GM19372 (cell line): ENCODE results near the gene PRDM1.

Source experiments
- ATAC-seq: cut with Tn5 transposase; IDR thresholded peaks from one replicate; pipeline ENCODE4 v1.9.1; 2021; ENCODE audit warnings: mild to moderate bottlenecking, low read depth, moderate library complexity; ENCODE audit not compliant: unreplicated experiment

PRDM1 gene

DNA sequence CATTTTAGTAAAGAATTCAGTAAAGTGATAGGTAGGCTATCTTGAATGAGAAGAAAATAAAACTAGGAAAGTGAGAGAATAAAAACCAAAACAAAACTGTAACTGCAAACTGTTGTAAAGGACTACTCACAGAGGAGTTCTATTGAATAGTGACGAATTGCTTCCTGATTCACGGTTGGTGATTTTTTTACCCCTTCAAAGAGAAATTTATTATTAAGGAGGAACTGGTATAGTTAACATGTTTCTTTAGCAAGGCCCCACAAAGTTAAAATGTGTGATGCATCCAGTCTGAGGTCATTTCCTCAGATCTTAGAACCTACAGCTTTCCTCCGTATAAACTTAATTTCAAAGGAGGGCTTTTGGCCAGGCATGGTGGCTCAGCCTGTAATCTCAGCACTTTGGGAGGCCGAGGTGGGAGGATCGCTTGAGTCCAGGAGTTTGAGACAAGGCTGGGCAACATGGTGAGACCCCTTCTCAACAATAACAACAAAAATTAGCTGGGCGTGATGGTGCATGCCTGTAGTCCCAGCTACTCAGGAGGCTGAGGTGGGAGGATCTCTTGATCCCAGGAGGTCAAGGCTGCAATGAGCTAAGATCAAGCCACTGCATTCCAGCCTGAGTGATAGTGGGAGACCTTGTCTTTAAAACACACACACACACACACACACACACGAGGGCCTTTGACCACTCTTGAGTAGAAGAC, 8.3 kb downstream of the PRDM1 start:
- ATAC-seq = no peak

DNA sequence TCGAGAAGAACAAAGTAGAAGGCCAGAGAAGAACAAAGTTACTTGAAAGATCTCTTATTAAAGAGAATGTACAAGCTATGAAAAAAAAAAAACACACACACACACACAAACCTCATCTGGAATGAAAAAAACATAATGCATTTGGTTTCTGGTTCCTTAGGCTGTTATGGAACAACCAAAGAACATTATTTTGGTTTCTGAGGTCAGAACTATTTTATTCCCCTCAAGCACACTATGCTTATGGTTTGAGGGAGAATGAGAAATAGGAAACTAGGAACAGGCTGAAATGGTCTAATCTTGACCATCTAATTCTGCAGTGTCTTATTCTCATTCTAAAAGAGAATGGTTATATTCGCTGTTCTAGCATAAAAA, 8.8 kb downstream of the PRDM1 start:
- ATAC-seq = no peak

DNA sequence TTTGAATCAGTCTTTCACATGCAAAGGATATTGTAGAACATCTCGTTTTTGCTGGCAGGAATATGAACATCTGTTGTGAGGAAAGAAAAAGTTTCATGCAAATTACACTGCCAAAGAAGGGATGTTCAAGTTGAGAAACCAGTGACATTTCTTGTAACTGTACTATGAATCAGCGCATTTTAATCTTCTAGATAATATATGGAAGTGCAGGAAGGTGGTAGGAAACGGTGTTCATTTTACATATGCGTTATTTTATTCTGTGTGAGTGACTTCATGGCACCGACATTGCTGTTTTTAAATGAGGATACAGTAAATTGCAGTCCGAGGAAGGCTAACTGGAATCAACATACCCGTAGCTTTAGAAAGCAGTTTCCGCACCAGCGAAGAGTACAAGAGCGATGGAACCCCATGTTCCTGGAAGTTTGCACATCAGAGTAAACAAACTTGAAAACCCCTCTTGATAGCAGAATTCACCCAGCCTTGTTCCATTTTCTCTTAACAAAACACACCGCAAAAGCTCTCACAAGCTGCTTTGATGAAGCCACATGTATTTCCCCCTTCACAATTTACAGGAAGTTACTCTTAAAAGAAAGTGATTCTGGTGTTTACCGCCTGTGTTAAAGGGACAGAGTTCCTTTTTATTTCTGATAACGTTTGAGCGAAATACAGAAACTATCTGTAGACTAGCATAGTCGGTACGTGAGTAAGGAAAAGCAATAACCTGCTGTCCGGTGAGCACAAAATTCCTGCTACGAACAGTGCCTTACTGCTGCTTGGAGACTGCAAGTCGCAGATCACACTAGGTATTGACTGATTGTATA, 11.5 kb downstream of the PRDM1 start:
- peak; percentile 52 for ATAC-seq

DNA sequence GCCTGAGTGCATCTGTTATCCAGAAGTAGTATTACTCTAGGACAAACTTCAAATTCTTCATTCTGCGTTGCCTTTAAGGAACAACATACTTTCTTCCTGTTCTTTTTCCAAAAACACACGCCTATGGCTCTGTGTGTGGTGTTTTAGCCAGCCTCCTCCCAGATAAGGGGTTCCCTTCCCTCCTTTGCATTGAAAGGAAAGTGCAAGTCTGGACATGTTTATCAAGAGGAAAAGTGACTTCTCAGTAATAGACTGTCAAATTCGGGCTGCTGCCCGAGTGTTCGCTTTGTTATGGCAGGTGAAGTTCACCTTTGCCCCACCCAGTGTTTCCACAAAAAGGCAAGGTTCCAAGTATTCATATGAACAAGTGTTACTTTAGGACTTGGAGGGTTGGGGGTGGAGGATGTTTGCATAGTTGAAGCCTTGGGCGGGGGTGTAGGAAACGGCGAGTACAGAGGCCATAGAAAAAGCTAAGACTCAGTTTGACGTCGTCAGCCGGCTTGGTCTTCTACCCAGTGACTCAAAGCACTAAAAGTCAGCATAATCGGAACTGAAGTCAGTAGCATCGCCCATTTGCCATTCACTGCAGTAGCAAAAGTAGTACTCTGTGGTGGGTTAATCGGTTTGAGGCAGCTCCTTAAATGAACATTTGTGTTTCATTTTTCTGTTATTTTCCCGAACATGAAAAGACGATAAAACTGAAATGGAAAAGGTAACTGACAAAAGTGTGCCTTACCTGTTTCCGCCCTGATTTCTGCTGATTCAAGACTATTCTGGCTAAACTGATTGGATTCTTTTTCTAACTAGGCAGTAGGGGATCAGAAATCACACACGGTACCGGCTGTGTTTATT, 12.5 kb downstream of the PRDM1 start:
- ATAC-seq = peak; percentile 41

DNA sequence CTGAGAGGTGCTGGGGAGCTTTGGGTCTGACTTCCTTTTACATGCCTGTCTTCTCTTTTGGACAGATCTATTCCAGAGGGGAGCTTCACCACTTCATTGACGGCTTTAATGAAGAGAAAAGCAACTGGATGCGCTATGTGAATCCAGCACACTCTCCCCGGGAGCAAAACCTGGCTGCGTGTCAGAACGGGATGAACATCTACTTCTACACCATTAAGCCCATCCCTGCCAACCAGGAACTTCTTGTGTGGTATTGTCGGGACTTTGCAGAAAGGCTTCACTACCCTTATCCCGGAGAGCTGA, 13.1 kb downstream of the PRDM1 start:
- no peak for ATAC-seq

DNA sequence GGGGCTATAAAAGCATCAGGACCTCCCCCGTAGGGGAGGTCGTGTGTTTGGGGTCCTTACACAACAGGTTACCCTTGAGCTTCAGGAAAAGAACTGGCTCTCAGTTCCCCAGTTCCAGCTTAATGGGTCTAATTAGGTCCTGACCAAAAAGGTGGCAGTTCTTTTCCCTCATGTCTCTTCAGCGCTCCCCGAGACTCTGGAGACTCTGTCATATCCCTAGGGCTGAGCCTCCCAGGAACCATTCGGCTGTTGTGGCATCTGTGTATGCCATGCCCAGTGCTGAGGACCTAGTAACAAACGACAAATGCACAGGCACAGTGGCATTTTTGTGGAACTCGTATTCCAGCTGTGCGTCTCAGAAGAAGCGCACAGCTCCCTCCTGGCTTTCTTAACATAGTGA, 14.6 kb downstream of the PRDM1 start:
- ATAC-seq = no peak

DNA sequence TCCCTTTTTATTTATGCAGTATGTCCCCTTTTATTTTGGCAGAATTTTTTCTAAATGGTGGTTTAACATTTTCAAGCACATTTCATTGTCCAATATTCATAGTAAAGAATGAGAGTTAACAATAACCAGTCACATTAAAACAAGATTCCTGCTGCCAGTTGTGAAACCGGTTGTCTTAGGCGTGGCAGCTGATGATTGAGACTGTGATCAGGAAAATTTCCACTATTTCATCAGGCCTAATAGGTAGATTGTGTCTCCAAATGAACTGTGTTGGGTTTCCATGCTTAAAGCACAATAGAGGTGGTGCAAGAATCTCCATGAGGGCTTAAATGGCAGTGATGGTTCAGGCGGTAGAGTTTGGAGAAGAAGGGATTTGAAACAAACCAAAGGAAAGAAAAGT, 15.3 kb downstream of the PRDM1 start:
- ATAC-seq = no peak

DNA sequence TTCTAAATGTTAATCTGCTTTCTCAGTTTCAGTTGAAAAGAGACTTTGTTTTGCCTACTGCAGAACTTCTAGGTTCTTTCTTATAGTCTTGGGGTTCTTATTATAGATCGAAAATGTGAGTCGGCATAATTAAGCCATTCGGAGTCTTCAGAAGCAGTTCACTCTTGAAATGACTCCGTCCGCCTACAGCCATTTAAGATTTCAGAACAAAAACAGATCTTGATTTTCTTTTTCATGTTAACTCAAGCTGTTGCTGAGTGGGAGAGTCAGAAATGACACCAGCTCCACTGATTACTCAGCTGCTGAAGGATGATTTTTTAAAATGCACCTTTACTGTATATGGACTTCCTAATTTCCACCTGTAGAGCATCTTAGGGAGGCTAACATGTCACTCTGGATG, 15.9 kb downstream of the PRDM1 start:
- peak; percentile 48 for ATAC-seq

DNA sequence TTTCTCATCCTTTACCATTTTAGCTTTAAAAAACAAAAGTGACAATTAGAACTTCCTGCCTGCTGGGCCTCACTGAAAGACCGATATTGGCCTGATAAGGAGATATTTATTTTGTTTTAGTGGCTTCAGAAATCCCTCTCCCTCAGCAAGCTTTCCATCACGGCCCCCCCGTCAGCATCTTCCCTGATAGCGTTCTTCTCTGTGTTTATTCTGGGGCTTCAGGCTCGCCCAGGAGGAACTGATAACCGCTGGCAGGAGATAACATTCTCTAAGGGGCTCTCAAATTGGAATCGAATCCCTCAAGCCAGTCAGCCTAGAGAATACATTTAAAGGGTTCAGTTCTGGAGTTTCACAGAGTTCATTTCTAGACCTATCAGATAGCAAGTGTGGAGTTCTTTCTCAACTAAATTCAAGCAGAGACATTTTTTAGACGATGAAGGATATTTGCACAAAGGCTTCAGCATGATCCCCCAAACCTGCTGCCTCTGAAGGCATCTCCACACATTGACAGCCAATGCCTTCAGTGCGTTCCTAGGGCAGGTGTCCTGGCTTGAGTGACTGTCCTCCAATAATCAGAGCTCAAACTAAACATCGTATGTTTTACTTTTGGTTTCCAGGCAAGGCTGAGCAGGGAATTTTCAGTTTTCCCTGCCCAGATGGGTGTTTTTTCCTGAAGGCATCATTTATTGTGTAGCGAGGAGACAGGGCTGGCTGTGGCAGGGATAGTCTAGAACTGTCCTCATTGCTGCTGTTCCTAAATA, 17.0 kb downstream of the PRDM1 start:
- no peak for ATAC-seq

DNA sequence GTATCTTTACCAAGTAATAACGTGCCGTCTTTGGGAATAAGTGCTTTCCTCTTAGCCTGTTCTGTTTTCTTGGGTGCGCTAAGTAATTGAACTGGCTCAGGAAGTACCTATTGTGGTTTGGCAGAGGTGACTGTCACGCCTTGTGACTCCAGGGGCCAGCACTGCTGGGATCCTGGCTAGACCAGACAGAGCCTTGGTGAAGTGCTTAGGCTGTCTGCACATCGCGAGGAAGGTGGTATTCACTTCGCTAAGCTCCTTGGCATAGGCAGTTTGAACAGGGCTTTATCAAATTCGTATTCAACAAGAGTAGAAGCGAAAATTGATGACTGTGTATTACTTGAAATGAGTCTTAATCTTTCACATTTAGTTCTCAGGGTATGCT, 17.6 kb downstream of the PRDM1 start:
- ATAC-seq = no peak

DNA sequence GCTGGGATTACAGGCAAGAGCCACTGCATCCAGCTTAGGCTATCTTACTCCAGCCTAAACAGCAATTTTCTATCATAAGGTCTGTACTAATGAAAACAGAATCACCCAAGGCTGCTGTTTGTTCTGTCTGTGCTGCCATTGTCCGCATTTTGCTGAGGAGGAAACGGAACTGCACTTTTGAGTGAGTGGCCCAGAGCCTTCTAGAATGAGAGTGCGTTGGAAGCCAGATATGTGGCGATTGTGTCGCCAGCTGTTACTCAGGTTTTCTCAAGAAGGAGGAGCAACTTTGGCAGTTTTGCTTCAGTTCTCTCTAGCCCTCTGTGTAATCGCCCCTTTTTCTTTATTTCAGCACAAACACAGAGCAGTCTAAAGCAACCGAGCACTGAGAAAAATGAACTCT, 18.3 kb downstream of the PRDM1 start:
- no peak for ATAC-seq

DNA sequence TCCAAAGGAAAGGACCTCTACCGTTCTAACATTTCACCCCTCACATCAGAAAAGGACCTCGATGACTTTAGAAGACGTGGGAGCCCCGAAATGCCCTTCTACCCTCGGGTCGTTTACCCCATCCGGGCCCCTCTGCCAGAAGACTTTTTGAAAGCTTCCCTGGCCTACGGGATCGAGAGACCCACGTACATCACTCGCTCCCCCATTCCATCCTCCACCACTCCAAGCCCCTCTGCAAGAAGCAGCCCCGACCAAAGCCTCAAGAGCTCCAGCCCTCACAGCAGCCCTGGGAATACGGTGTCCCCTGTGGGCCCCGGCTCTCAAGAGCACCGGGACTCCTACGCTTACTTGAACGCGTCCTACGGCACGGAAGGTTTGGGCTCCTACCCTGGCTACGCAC, 18.8 kb downstream of the PRDM1 start:
- no peak for ATAC-seq

DNA sequence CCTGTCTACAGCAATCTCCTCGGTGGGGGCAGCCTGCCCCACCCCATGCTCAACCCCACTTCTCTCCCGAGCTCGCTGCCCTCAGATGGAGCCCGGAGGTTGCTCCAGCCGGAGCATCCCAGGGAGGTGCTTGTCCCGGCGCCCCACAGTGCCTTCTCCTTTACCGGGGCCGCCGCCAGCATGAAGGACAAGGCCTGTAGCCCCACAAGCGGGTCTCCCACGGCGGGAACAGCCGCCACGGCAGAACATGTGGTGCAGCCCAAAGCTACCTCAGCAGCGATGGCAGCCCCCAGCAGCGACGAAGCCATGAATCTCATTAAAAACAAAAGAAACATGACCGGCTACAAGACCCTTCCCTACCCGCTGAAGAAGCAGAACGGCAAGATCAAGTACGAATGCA, 19.4 kb downstream of the PRDM1 start:
- no peak for ATAC-seq

DNA sequence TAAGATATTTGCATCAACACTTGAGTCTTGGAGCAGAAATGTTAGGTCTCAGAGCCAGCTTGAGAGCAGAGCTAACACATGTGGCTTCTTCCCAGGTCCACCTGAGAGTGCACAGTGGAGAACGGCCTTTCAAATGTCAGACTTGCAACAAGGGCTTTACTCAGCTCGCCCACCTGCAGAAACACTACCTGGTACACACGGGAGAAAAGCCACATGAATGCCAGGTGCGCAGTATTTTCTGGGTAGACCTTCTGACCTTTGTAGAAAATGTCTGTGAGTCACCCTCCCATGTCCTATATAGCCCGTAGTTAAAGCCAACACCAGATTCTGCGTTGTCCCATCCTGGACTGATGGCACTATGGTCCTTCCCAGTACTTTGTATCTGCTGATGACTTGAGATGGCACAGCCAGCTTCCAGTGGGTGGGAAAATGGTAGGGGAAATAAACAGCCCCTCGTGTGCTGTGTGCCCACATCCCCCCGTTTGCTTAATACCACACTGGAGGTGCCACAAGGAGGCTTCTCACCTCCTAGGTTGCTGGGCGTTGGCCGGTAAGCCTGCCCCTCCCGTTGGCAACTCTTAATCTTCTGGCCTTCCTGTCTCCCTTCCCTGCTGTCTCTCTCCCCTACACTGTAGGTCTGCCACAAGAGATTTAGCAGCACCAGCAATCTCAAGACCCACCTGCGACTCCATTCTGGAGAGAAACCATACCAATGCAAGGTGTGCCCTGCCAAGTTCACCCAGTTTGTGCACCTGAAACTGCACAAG, 20.3 kb downstream of the PRDM1 start:
- no peak for ATAC-seq

DNA sequence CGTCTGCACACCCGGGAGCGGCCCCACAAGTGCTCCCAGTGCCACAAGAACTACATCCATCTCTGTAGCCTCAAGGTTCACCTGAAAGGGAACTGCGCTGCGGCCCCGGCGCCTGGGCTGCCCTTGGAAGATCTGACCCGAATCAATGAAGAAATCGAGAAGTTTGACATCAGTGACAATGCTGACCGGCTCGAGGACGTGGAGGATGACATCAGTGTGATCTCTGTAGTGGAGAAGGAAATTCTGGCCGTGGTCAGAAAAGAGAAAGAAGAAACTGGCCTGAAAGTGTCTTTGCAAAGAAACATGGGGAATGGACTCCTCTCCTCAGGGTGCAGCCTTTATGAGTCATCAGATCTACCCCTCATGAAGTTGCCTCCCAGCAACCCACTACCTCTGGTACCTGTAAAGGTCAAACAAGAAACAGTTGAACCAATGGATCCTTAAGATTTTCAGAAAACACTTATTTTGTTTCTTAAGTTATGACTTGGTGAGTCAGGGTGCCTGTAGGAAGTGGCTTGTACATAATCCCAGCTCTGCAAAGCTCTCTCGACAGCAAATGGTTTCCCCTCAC, 21.0 kb downstream of the PRDM1 start:
- ATAC-seq = no peak

DNA sequence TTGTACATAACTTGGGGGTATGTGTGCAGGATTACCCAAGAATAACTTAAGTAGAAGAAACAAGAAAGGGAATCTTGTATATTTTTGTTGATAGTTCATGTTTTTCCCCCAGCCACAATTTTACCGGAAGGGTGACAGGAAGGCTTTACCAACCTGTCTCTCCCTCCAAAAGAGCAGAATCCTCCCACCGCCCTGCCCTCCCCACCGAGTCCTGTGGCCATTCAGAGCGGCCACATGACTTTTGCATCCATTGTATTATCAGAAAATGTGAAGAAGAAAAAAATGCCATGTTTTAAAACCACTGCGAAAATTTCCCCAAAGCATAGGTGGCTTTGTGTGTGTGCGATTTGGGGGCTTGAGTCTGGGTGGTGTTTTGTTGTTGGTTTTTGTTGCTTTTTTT, 22.0 kb downstream of the PRDM1 start:
- no peak for ATAC-seq

DNA sequence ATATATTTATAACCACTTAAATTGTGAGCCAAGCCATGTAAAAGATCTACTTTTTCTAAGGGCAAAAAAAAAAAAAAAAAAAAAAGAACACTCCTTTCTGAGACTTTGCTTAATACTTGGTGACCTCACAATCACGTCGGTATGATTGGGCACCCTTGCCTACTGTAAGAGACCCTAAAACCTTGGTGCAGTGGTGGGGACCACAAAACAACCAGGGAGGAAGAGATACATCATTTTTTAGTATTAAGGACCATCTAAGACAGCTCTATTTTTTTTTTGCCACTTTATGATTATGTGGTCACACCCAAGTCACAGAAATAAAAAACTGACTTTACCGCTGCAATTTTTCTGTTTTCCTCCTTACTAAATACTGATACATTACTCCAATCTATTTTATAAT, 22.9 kb downstream of the PRDM1 start:
- no peak for ATAC-seq

DNA sequence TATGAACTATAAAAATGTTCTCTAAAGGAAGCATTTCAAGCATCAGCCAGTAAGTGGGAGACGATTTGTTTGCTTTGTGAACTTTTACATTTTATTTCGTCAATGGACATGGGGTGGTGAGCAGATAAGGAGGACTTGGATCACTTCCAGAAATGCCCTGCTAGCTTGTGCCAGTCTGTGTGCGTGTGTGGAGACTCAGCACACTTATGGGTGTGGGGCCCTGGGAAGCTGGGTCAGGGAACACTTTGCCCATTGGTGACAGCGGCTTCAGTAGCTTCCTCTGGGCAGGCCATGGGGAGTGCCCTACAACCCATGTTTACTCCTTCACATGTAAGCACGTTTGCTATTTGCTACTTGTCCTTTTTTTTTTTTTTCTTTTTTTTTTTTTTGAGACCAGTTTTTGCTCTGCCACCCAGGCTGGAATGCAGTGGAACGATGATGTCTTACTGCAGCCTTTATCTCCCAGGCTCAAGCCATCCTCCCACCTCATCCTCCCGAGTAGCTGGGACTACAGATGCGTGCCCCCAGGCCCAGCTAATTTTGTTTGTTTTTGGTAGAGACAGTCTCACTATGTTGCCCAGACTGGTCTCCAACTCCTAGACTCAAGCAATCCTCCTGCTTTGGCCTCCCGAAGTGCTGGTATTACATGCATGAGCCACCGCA, 24.2 kb downstream of the PRDM1 start:
- ATAC-seq = no peak

DNA sequence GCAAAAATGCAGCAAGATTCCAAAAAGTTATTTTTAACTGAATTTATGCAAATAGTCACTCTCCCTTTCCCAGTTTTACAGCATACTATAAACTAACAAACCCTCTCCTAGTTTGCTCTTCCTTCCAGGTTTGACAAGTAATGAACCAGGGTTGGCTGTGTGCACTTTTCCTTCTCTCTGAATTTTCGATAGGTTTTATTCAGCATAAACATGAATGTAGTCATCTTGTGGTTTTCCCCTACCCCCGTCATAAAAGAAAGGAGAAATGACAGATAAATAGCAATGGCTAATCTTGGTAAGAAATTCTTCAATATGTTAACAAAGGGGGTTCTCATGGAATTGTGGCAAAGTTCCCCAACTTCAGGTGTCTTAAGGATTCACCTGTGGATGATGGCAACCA, 26.3 kb downstream of the PRDM1 start:
- no peak for ATAC-seq
